C4-2B (cell line): ENCODE data around the gene WNT11.

ENCODE experiments used
- H3K27ac ChIP-seq: fragments of 450-650 bp; 2 replicates; pipeline ENCODE4 v1.5.1; 2017
- CTCF ChIP-seq: fragments of 450-650 bp; conservative IDR thresholded peaks from 2 replicates; pipeline ENCODE4 v1.5.1; 2017; ENCODE audit warnings: mild to moderate bottlenecking
- ZFX ChIP-seq: fragments of 450-650 bp; IDR thresholded peaks from 2 replicates; pipeline ENCODE4 v1.6.1; 2017

WNT11 gene

GRCh38 chr11:76176463-76176862 is 29.8 kb downstream of the WNT11 start:
- no peak overlapping the region for H3K27ac ChIP-seq
- TF ChIP-seq ZFX: no peak
- no peak for TF ChIP-seq CTCF

- TF ChIP-seq CTCF (no peak), ZFX (no peak)
- H3K27ac ChIP-seq: no peak overlapping the region
Observed at GRCh38 chr11:76175783-76176182, 30.5 kb downstream of the WNT11 start.

GRCh38 chr11:76174330-76174729 is 32.0 kb downstream of the WNT11 start:
- no peak overlapping the region for H3K27ac ChIP-seq
- TF ChIP-seq ZFX: no peak
- no peak for TF ChIP-seq CTCF

GRCh38 chr11:76173663-76174062 is 32.6 kb downstream of the WNT11 start:
- no peak for TF ChIP-seq ZFX
- no peak for TF ChIP-seq CTCF
- H3K27ac ChIP-seq: no peak overlapping the region

- TF ChIP-seq ZFX: no peak
- TF ChIP-seq CTCF: no peak
- H3K27ac ChIP-seq: no peak overlapping the region
Observed at GRCh38 chr11:76172583-76172982, 33.7 kb downstream of the WNT11 start.

GRCh38 chr11:76170468-76170867 is 35.8 kb downstream of the WNT11 start:
- TF ChIP-seq ZFX: no peak
- TF ChIP-seq CTCF: no peak

GRCh38 chr11:76169473-76169896 is 36.8 kb downstream of the WNT11 start:
- no peak overlapping the region for H3K27ac ChIP-seq

More at GRCh38 chr11:76170468-76170867, 35.8 kb downstream of the WNT11 start:
- H3K27ac ChIP-seq: no peak overlapping the region

More at GRCh38 chr11:76169473-76169896, 36.8 kb downstream of the WNT11 start:
- no peak for TF ChIP-seq ZFX
- TF ChIP-seq CTCF: no peak
